Hepatocyte (in vitro differentiated cells): ENCODE results near the gene TNFRSF6B.

Experiments used
- CTCF ChIP-seq: fragments of 200-600 bp; sonication (generic); IDR thresholded peaks from 2 replicates; pipeline ENCODE4 v1.5.1; 2016; ENCODE audit warnings: antibody characterized with exemption, mild to moderate bottlenecking; ENCODE audit not compliant: poor library complexity
- EZH2phosphoT487 ChIP-seq: fragments of 200-600 bp; sonication (generic); IDR thresholded peaks from one replicate; pipeline ENCODE4 v1.6.1; 2018; ENCODE audit warnings: antibody characterized with exemption, mild to moderate bottlenecking, low read depth, moderate library complexity; ENCODE audit not compliant: unreplicated experiment, severe bottlenecking

- TF ChIP-seq CTCF: no peak
- TF ChIP-seq EZH2phosphoT487: no peak
Observed at GRCh38 chr20:63693733-63694583, 2.5 kb upstream of the TNFRSF6B start.
